ENCODE data around the gene NEURL1. TPM values are rescaled to one million over a fixed set of nuclear protein-coding genes. Genes with fewer than 3 reads are reported as not detected.

The NEURL1 gene
- total and polyA plus RNA-seq, 10 of the 15 experiments (the other 5 are each of a cell fraction or from before 2014, with no cell fraction given): 0.02 to 0.05 (median 0.05) TPM; not detected in 6

DNA sequence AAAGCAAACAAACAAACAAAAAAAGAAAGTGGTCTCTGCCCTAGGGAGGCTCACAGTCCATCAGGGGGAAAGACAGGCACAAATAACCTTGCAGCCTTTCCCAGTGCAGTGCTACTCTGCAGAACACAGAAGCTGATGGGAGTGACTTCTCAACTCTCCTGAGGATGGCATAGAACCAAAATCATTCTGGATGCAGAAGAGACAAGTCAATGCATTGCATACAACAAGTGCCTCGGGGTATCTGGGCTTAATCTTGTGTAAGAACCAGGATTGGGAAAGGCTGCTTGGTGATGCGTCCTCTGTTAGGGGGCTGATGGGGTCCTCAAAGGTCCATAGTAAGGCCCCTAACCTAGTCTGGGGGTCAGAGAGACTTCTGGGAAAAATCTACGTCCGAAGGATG is 68.9 kb downstream of the NEURL1 start:
- Histone ChIP-seq H3K27me3 (replicated peaks in 1 of 2; ENCODE audit: control insufficient read depth in 2 of 2, insufficient read depth in 2 of 2, low read length in 1 of 2) (peaks cover 0 to 4% of the 10 kb centered on the region in 2 experiments; a peak in 2 of 4 replicates), H2AFZ (ENCODE audit: control insufficient read depth, low read depth, low read length) (no peak overlapping the region), H3K9me3 (replicated peaks; ENCODE audit: control insufficient read depth, insufficient read depth, low read length) (no peaks in the 10 kb centered on the region), H3K4me2 (ENCODE audit: control insufficient read depth, insufficient read depth) (no peak overlapping the region), H3K36me3 (ENCODE audit: control insufficient read depth in 2 of 2, insufficient read depth in 2 of 2, low read length in 1 of 2) (no peaks in the 10 kb centered on the region), H4K20me1 (ENCODE audit: control insufficient read depth, insufficient read depth) (no peaks in the 10 kb centered on the region; the same call in 1 of the 2 replicates), H3K79me2 (ENCODE audit: control insufficient read depth, insufficient read depth, low read length) (no peaks in the 10 kb centered on the region), H3K9ac (ENCODE audit: control insufficient read depth, insufficient read depth, low read length) (no peak overlapping the region), H3K4me3 (no peak overlapping the region), H3K27ac (ENCODE audit: control insufficient read depth, insufficient read depth) (no peak overlapping the region), H3K4me1 (ENCODE audit: control insufficient read depth, insufficient read depth, low read length) (no peaks in the 10 kb centered on the region)
- in situ Hi-C loops (cut with MboI): no loop called here
- TF ChIP-seq CHD1 (IDR thresholded peaks at IDR 0.05; ENCODE audit: low read depth, low read length): no peak
- TF ChIP-seq NRF1 (conservative IDR thresholded peaks at IDR 0.05; ENCODE audit: low read depth, low read length): no peak
- TF ChIP-seq EGR1 (IDR thresholded peaks at IDR 0.05; ENCODE audit: borderline replicate concordance in 1 of 2, low read depth in 2 of 2, low read length in 2 of 2): no peak
- TF ChIP-seq CREM (IDR thresholded peaks at IDR 0.05; ENCODE audit: low read depth): no peak
- no peak for TF ChIP-seq HDGF (IDR thresholded peaks at IDR 0.05)
- no peak for TF ChIP-seq CBX5 (IDR thresholded peaks at IDR 0.05; ENCODE audit: low read depth)
- TF ChIP-seq, protein P1, sequence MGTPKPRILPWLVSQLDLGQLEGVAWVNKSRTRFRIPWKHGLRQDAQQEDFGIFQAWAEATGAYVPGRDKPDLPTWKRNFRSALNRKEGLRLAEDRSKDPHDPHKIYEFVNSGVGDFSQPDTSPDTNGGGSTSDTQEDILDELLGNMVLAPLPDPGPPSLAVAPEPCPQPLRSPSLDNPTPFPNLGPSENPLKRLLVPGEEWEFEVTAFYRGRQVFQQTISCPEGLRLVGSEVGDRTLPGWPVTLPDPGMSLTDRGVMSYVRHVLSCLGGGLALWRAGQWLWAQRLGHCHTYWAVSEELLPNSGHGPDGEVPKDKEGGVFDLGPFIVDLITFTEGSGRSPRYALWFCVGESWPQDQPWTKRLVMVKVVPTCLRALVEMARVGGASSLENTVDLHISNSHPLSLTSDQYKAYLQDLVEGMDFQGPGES (IDR thresholded peaks at IDR 0.05): no peak
- no peak for TF ChIP-seq EZH2 (IDR thresholded peaks at IDR 0.05; ENCODE audit: borderline replicate concordance, control insufficient read depth, low read depth, low read length)
- no peak for TF ChIP-seq KAT2A (conservative IDR thresholded peaks at IDR 0.05; ENCODE audit: control insufficient read depth, low read depth, low read length)
- no peak for TF ChIP-seq PML (IDR thresholded peaks at IDR 0.05; ENCODE audit: low read length)
- CTCF ChIA-PET: interaction anchor here (1.8 kb wide), 1 partner anchor 31 kb away, joined by 3 read pairs; no protein-coding TSS in a partner anchor
- intact Hi-C loops (cut with micrococcal nuclease; ENCODE audit: unreplicated experiment): no loop called here
- SMC1A ChIA-PET (ENCODE audit: uncharacterized antibody, unreplicated experiment): no interaction called here
- ATAC-seq (no peak), FAIRE-seq (no peak), DNase-seq (ENCODE audit: low read depth, low spot score) (no peak)
- RAD21 ChIA-PET (ENCODE audit: unreplicated experiment): no interaction called here
- WGBS (ENCODE audit: insufficient coverage, insufficient replicate concordance, low lambda C conversion rate, missing lambda C conversion rate): 28% methylated on average over 4 of the region's 4 CpGs
- BruUV-seq (replicated peaks): no TSS peak
- POLR2A ChIA-PET: no interaction called here

Data from GM12878 (cell line).